ENCODE data around the gene PAPPA. TPM values are rescaled to one million over a fixed set of nuclear protein-coding genes. Genes with fewer than 3 reads are reported as not detected.
A peak's percentile ranks its signal among the peaks of the same experiment; 100 is the strongest.

Gene PAPPA
- total and polyA plus RNA-seq, 2 experiments from 2014 or later: 0.76 to 0.80 TPM

DNA sequence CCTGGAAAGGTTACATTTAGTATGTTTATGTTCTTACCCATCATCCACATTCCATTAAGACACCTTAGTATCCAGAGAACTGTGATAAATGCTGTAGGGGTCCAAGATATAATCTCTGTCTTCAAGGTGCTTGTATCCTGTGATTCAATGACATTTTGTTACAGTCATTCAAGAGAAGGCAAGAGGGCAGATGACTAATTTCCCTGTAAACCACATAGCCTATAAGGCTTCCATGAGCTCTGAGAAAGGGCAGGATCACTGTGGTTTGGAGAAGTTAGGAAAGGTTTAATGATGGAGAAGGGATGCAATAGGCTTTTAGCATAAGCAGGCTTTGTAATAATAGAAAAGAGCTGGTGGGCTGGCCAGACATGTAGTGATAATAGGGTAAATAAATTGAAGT lies 40.0 kb downstream of the PAPPA start:
- TF ChIP-seq, protein P1, sequence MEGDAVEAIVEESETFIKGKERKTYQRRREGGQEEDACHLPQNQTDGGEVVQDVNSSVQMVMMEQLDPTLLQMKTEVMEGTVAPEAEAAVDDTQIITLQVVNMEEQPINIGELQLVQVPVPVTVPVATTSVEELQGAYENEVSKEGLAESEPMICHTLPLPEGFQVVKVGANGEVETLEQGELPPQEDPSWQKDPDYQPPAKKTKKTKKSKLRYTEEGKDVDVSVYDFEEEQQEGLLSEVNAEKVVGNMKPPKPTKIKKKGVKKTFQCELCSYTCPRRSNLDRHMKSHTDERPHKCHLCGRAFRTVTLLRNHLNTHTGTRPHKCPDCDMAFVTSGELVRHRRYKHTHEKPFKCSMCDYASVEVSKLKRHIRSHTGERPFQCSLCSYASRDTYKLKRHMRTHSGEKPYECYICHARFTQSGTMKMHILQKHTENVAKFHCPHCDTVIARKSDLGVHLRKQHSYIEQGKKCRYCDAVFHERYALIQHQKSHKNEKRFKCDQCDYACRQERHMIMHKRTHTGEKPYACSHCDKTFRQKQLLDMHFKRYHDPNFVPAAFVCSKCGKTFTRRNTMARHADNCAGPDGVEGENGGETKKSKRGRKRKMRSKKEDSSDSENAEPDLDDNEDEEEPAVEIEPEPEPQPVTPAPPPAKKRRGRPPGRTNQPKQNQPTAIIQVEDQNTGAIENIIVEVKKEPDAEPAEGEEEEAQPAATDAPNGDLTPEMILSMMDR (IDR thresholded peaks at IDR 0.05; ENCODE audit: low read depth, low read length): no peak
- no peaks in the 10 kb centered on the region for H3K9me3 ChIP-seq (ENCODE audit: low read depth)
- DNase-seq (ENCODE audit: low read depth in 1 of 2, low spot score in 1 of 2): peak in 1 of 2 donors; percentile 60
- no peaks in the 10 kb centered on the region for H3K4me1 ChIP-seq (ENCODE audit: low read depth)
- H3K36me3 ChIP-seq: no peaks in the 10 kb centered on the region
- H3K27me3 ChIP-seq: no peaks in the 10 kb centered on the region
- H3K27ac ChIP-seq: no peak overlapping the region
- no peak overlapping the region for H3K4me3 ChIP-seq

GRCh38 chr9:116196806-116197205 lies 43.2 kb downstream of the PAPPA start:
- no peaks in the 10 kb centered on the region for H3K9me3 ChIP-seq (ENCODE audit: low read depth)
- H3K27ac ChIP-seq: no peak overlapping the region
- TF ChIP-seq, protein P1 (IDR thresholded peaks at IDR 0.05; ENCODE audit: low read depth, low read length): no peak
- no peaks in the 10 kb centered on the region for H3K4me1 ChIP-seq (ENCODE audit: low read depth)
- H3K27me3 ChIP-seq: no peaks in the 10 kb centered on the region
- no peak for DNase-seq (ENCODE audit: low read depth in 1 of 2, low spot score in 1 of 2)
- H3K36me3 ChIP-seq: no peaks in the 10 kb centered on the region
- H3K4me3 ChIP-seq: no peak overlapping the region

DNA sequence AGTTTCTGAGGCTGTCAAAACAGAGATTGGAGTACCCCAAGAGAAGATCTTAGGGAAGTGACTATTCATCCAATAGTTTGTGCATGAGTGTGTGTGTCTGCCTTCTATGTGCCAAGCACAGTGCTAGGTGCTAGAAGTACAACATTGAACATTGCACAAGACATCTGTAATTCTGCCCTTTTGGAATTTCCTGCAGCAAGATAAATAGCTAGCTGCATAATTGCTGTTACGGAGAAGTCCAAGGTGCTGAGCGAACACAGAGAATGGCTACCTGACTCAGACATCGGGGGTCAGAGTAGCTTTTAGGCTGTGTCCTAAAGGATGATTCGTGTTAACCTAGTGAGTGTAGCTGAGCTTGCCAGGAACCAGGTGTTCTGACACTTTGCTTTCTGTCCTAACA lies 44.8 kb downstream of the PAPPA start:
- no peaks in the 10 kb centered on the region for H3K36me3 ChIP-seq
- H3K27ac ChIP-seq: no peak overlapping the region
- H3K4me3 ChIP-seq: no peak overlapping the region
- no peaks in the 10 kb centered on the region for H3K27me3 ChIP-seq
- H3K9me3 ChIP-seq (ENCODE audit: low read depth): no peaks in the 10 kb centered on the region
- TF ChIP-seq, protein P1 (IDR thresholded peaks at IDR 0.05; ENCODE audit: low read depth, low read length): no peak
- H3K4me1 ChIP-seq (ENCODE audit: low read depth): no peaks in the 10 kb centered on the region
- peak in 1 of 2 donors; percentile 51 for DNase-seq (ENCODE audit: low read depth in 1 of 2, low spot score in 1 of 2)

- no peak for DNase-seq (ENCODE audit: low read depth in 1 of 2, low spot score in 1 of 2)
- no peaks in the 10 kb centered on the region for H3K9me3 ChIP-seq (ENCODE audit: low read depth)
- no peaks in the 10 kb centered on the region for H3K27me3 ChIP-seq
- H3K4me3 ChIP-seq: no peak overlapping the region
- no peaks in the 10 kb centered on the region for H3K4me1 ChIP-seq (ENCODE audit: low read depth)
- no peaks in the 10 kb centered on the region for H3K36me3 ChIP-seq
- no peak overlapping the region for H3K27ac ChIP-seq
- TF ChIP-seq, protein P1 (IDR thresholded peaks at IDR 0.05; ENCODE audit: low read depth, low read length): no peak
Measured at GRCh38 chr9:116202219-116202912, 48.8 kb downstream of the PAPPA start.

GRCh38 chr9:116204252-116204882 lies 50.8 kb downstream of the PAPPA start:
- H3K27me3 ChIP-seq: no peaks in the 10 kb centered on the region
- no peaks in the 10 kb centered on the region for H3K36me3 ChIP-seq
- H3K4me3 ChIP-seq: no peak overlapping the region
- no peaks in the 10 kb centered on the region for H3K4me1 ChIP-seq (ENCODE audit: low read depth)
- no peak for DNase-seq (ENCODE audit: low read depth in 1 of 2, low spot score in 1 of 2)
- H3K27ac ChIP-seq: no peak overlapping the region
- no peaks in the 10 kb centered on the region for H3K9me3 ChIP-seq (ENCODE audit: low read depth)
- TF ChIP-seq, protein P1 (IDR thresholded peaks at IDR 0.05; ENCODE audit: low read depth, low read length): no peak
